GM13977 (cell line): ENCODE measurements around the gene BRI3BP.
A peak's percentile ranks its signal among the peaks of the same experiment; 100 is the strongest.

Experiments used
- DNase-seq: peaks from one replicate; pipeline ENCODE4 v3.0.0; 2012; ENCODE audit warnings: low spot score
- in situ Hi-C: fragments of 300-500 bp; cut with MboI; formaldehyde crosslinking; loops from one replicate; pipeline ENCODE4 v1.12.0; 2022; ENCODE audit warnings: low sequenced_read_pairs, low pct_unique_long_range_greater_than_20kb, mixed read lengths, inconsistent platforms; ENCODE audit not compliant: unreplicated experiment
- TF ChIP-seq, protein P1 (sequence below): IDR thresholded peaks from 2 replicates; pipeline ENCODE4 v1.5.1; 2012; ENCODE audit warnings: mild to moderate bottlenecking, control low read depth; ENCODE audit not compliant: insufficient read depth; ENCODE audit errors: extremely low read depth, missing control alignments

BRI3BP gene

DNA sequence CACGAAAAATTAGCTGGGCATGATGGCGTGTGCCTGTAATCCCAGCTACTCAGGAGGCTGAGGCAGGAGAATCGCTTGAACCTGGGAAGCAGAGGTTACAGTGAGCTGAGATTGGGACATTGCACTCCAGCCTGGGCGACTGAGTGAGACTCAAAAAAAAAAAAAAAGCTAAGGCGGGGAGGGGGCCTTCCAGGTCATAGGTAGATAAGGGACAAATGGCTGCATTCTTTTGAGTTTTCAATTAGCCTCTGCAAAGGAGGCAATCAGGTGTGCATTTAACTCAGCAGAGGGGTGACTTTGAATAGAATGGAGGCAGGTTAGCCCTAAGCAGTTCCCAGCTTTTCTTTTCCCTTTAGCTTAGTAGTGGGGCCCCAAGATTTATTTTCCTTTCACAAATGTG lies 71.0 kb downstream of the BRI3BP start:
- DNase-seq, result no peak
- TF ChIP-seq, protein P1, sequence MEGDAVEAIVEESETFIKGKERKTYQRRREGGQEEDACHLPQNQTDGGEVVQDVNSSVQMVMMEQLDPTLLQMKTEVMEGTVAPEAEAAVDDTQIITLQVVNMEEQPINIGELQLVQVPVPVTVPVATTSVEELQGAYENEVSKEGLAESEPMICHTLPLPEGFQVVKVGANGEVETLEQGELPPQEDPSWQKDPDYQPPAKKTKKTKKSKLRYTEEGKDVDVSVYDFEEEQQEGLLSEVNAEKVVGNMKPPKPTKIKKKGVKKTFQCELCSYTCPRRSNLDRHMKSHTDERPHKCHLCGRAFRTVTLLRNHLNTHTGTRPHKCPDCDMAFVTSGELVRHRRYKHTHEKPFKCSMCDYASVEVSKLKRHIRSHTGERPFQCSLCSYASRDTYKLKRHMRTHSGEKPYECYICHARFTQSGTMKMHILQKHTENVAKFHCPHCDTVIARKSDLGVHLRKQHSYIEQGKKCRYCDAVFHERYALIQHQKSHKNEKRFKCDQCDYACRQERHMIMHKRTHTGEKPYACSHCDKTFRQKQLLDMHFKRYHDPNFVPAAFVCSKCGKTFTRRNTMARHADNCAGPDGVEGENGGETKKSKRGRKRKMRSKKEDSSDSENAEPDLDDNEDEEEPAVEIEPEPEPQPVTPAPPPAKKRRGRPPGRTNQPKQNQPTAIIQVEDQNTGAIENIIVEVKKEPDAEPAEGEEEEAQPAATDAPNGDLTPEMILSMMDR, result no peak
- in situ Hi-C loops, result no loop called here

- peak; percentile 98 for DNase-seq
- in situ Hi-C loops, result no loop called here
- TF ChIP-seq, protein P1, result no peak
These were observed 71.8 kb downstream of the BRI3BP start, which contains the start of gene AACS for GRCh38 chr12:125065021-125065918. AACS (plus strand) TSS chr12:125065435; CDS start chr12:125065585, 150 bp downstream.

DNA sequence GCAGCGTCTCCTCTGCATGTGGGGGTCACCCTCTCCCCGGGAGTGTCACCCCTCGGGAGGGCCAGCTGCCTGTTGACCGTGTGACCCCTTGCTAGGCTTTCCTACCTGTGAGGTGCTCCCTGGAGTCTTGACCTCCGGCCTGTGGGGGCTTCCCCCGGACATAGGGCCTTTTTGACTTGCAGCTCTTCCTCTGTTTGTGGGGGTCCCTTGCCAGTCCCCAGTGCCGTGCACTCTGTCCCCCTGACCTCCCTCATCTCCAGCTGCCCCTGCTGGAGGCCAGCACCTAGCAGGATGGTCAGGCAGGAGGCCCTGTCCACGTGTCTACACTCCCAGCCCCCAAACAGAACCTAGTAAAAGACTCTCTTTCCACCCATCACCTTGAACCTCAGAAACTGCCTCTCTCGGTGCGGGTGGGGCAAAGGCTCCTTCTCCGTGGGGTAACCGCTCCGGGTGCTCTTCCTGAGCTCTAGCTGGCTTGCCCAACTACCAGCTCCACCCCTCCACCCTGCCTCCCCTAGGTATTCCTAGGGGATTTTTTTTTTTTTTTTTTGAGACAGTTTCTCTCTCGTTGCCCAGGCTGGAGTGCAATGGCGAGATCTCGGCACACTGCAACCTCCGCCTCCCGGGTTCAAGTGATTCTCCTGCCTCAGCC lies 72.6 kb downstream of the BRI3BP start:
- DNase-seq, result peak; percentile 39
- in situ Hi-C loops, result no loop called here
- TF ChIP-seq, protein P1, result no peak

DNA sequence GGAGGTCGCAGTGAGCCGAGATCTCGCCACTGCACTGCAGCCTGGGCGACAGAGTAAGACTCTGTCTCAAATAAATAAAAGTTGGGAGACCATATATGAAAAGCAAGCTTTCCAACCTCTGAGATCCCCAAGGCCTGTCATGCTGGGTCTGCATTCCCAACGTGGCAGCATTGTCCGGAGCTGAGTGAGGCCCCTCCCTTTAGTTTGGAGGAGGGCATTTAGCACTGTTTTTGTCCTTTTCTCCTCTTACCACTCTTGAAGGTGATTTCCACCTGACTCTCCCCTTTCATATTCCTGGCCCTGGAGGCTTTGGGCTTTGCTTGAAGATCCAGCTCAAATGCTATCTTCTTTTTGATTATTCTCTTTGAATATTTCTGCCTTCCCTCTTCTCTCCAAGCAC lies 74.9 kb downstream of the BRI3BP start:
- DNase-seq, result no peak
- in situ Hi-C loops, result no loop called here
- TF ChIP-seq, protein P1, result no peak

GRCh38 chr12:125069616-125070015 lies 76.2 kb downstream of the BRI3BP start:
- in situ Hi-C loops, result no loop called here
- no peak for DNase-seq
- TF ChIP-seq, protein P1, result no peak

DNA sequence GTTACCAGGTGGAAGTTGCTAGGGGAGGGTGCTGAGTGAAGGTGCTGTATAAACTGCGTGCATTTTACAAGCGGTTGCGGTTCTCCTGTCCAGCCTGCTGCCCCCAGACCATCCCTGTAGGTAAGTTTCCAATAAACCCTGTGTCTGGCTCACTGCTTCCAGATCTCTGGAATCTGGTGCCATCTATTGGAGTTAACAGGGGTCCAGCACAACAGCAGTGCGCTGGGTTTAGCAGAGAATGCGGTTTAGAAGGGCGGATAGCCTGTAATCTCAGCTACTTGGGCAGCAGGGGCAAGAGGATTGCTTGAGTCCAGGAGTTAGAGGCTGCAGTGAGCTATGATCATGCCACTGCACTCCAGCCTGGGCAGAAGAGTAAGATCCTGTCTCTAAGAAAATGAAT lies 76.7 kb downstream of the BRI3BP start:
- in situ Hi-C loops, result no loop called here
- TF ChIP-seq, protein P1, result no peak
- DNase-seq, result no peak
